GM21723 (cell line): ENCODE results near the gene PRRT4.

ENCODE experiments used
- ATAC-seq: cut with Tn5 transposase; IDR thresholded peaks from one replicate; pipeline ENCODE4 v1.9.1; 2021; ENCODE audit warnings: mild to moderate bottlenecking, moderate library complexity; ENCODE audit not compliant: unreplicated experiment

Gene PRRT4

GRCh38 chr7:128378637-128379036 lies 17.1 kb upstream of the PRRT4 start:
- no peak for ATAC-seq

- no peak for ATAC-seq
Measured at GRCh38 chr7:128376077-128376476, 14.6 kb upstream of the PRRT4 start.

- ATAC-seq: no peak
Measured at GRCh38 chr7:128374041-128374440, 12.6 kb upstream of the PRRT4 start.

- no peak for ATAC-seq
Measured at GRCh38 chr7:128373606-128374005, 12.1 kb upstream of the PRRT4 start.

- no peak for ATAC-seq
Measured at GRCh38 chr7:128370491-128370890, 9.0 kb upstream of the PRRT4 start.

- no peak for ATAC-seq
Measured at GRCh38 chr7:128366986-128367385, 5.5 kb upstream of the PRRT4 start.

GRCh38 chr7:128366300-128366699 lies 4.8 kb upstream of the PRRT4 start:
- no peak for ATAC-seq

- no peak for ATAC-seq
Measured at GRCh38 chr7:128365432-128365831, 3.9 kb upstream of the PRRT4 start.

GRCh38 chr7:128364166-128364870 lies 2.8 kb upstream of the PRRT4 start:
- no peak for ATAC-seq

- no peak for ATAC-seq
Measured at GRCh38 chr7:128363261-128363721, 1.8 kb upstream of the PRRT4 start.

- no peak for ATAC-seq
Measured at GRCh38 chr7:128362670-128363069, 1.2 kb upstream of the PRRT4 start.

- ATAC-seq: no peak
Measured at GRCh38 chr7:128360359-128360678, 1.2 kb downstream of the PRRT4 start.

GRCh38 chr7:128359939-128360338 lies 1.6 kb downstream of the PRRT4 start:
- ATAC-seq: no peak

- ATAC-seq: no peak
Measured at GRCh38 chr7:128359336-128359735, 2.2 kb downstream of the PRRT4 start.

- no peak for ATAC-seq
Measured at GRCh38 chr7:128358233-128358632, 3.3 kb downstream of the PRRT4 start.

GRCh38 chr7:128357217-128357613 lies 4.3 kb downstream of the PRRT4 start:
- ATAC-seq: no peak

- ATAC-seq: no peak
Measured at GRCh38 chr7:128356546-128357216, 4.8 kb downstream of the PRRT4 start.

GRCh38 chr7:128353610-128354009 lies 7.9 kb downstream of the PRRT4 start:
- no peak for ATAC-seq

- no peak for ATAC-seq
Measured at GRCh38 chr7:128353189-128353588, 8.3 kb downstream of the PRRT4 start.

GRCh38 chr7:128352636-128353035 lies 8.9 kb downstream of the PRRT4 start:
- no peak for ATAC-seq

GRCh38 chr7:128352153-128352537 lies 9.3 kb downstream of the PRRT4 start:
- no peak for ATAC-seq

GRCh38 chr7:128351296-128352152 lies 10.0 kb downstream of the PRRT4 start:
- no peak for ATAC-seq
